NT2/D1 (cell line): ENCODE data around the gene RABL3.

ENCODE experiments used
- SUZ12 ChIP-seq: IDR thresholded peaks from 2 replicates; pipeline ENCODE4 v1.6.1; 2011; ENCODE audit not compliant: insufficient read length, insufficient read depth; ENCODE audit errors: extremely low read depth
- YY1 ChIP-seq: IDR thresholded peaks from 2 replicates; pipeline ENCODE4 v1.6.1; 2011; ENCODE audit not compliant: insufficient read length, insufficient read depth
- ZNF274 ChIP-seq: IDR thresholded peaks from 2 replicates; pipeline ENCODE4 v1.6.1; 2011; ENCODE audit warnings: mild to moderate bottlenecking, low read depth, low read length

DNA sequence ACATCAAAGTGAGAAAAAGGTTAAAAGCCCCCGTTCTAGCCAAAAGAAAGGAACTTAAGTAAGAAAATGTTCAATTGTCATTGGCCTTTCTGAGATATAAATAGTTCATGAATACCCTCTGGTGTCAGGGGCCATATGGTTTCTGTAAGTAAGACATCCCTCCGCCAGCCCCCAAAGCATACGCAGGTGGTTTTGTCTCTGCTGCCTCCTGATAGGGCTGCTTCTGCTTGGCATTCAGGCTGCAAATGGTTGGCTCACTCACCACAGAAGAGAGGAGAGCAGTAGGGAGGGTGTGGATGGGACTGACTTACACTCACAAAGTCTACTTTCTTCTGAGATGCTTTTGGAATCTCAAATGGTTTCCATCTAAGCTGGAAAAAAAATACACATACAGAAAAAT, 90.0 kb downstream of the RABL3 start:
- TF ChIP-seq YY1, result no peak
- TF ChIP-seq SUZ12, result no peak
- no peak for TF ChIP-seq ZNF274
